ENCODE data around the gene LY86. TPM values are rescaled to one million over a fixed set of nuclear protein-coding genes. Genes with fewer than 3 reads are reported as not detected.

Gene LY86
- polyA plus RNA-seq, 1 of the 3 experiments (the other 2 are of a cell fraction): not detected

- Histone ChIP-seq H3K79me2 (ENCODE audit: insufficient read depth) (no peaks in the 10 kb centered on the region), H3K9me2 (no peaks in the 10 kb centered on the region), H3K4me2 (no peak overlapping the region), H3K4me1 (ENCODE audit: control insufficient read depth in 1 of 2, insufficient read depth in 2 of 2, low read depth in 1 of 2, low read length in 1 of 2) (no peaks in the 10 kb centered on the region), H3K27ac (ENCODE audit: low read depth in 2 of 2, low read length in 1 of 2) (no peak overlapping the region), H3K36me3 (replicated peaks in 1 of 2; ENCODE audit: control insufficient read depth in 1 of 2, insufficient read depth in 2 of 2, low read length in 1 of 2) (no peaks in the 10 kb centered on the region), H4K20me1 (ENCODE audit: insufficient read depth) (no peaks in the 10 kb centered on the region), H2AFZ (ENCODE audit: low read depth) (no peak overlapping the region), H3F3A (replicated peaks; ENCODE audit: insufficient read depth) (no peaks in the 10 kb centered on the region), H3K9ac (no peak overlapping the region), H3K9me3 (no peaks in the 10 kb centered on the region), H3K4me3 (ENCODE audit: low read depth in 2 of 2, low read length in 1 of 2) (no peak overlapping the region), H3K27me3 (ENCODE audit: insufficient read depth) (no peaks in the 10 kb centered on the region)
- no peak for DNase-seq
- WGBS (ENCODE audit: low lambda C conversion rate): 55% methylated on average over 4 of the region's 4 CpGs
- CTCF ChIA-PET: no interaction called here
- POLR2A ChIA-PET: no interaction called here
- TF ChIP-seq GATA2 (CRISPR knock-in tag; IDR thresholded peaks at IDR 0.05) (no peak), NFIC (IDR thresholded peaks at IDR 0.05; ENCODE audit: borderline replicate concordance) (no peak), USF2 (IDR thresholded peaks at IDR 0.05; ENCODE audit: borderline replicate concordance, low read depth, low read length) (no peak), FOSL2 (IDR thresholded peaks at IDR 0.05; ENCODE audit: borderline replicate concordance, low read depth) (no peak), SMC3 (IDR thresholded peaks at IDR 0.05; ENCODE audit: low read depth, low read length) (no peak), NRF1 (IDR thresholded peaks at IDR 0.05; ENCODE audit: low read depth, low read length) (no peak), SIN3A (IDR thresholded peaks at IDR 0.05; ENCODE audit: borderline replicate concordance, low read depth, low read length) (no peak)
Observed at GRCh38 chr6:6639572-6639971, 51.1 kb downstream of the LY86 start.

- CTCF ChIA-PET: no interaction called here
- POLR2A ChIA-PET: no interaction called here
- 29% methylated on average over 4 of the region's 4 CpGs for WGBS (ENCODE audit: low lambda C conversion rate)
- Histone ChIP-seq H3K9me3 (no peaks in the 10 kb centered on the region), H3K79me2 (ENCODE audit: insufficient read depth) (no peaks in the 10 kb centered on the region), H3K27ac (ENCODE audit: low read depth in 2 of 2, low read length in 1 of 2) (no peak overlapping the region), H2AFZ (ENCODE audit: low read depth) (no peak overlapping the region), H3K9ac (no peak overlapping the region), H3K4me1 (ENCODE audit: control insufficient read depth in 1 of 2, insufficient read depth in 2 of 2, low read depth in 1 of 2, low read length in 1 of 2) (no peaks in the 10 kb centered on the region), H3K4me2 (no peak overlapping the region), H4K20me1 (ENCODE audit: insufficient read depth) (no peaks in the 10 kb centered on the region), H3K27me3 (ENCODE audit: insufficient read depth) (no peaks in the 10 kb centered on the region), H3K4me3 (ENCODE audit: low read depth in 2 of 2, low read length in 1 of 2) (no peak overlapping the region), H3K36me3 (replicated peaks in 1 of 2; ENCODE audit: control insufficient read depth in 1 of 2, insufficient read depth in 2 of 2, low read length in 1 of 2) (no peaks in the 10 kb centered on the region), H3F3A (replicated peaks; ENCODE audit: insufficient read depth) (no peaks in the 10 kb centered on the region), H3K9me2 (no peaks in the 10 kb centered on the region)
- TF ChIP-seq FOXM1 (IDR thresholded peaks at IDR 0.05; ENCODE audit: low read depth) (no peak), TEAD4 (IDR thresholded peaks at IDR 0.05; ENCODE audit: borderline replicate concordance, insufficient read depth) (no peak), MXI1 (IDR thresholded peaks at IDR 0.05; ENCODE audit: low read depth, low read length) (no peak), GABPA (IDR thresholded peaks at IDR 0.05; ENCODE audit: low read depth) (no peak), POLR2AphosphoS5 (IDR thresholded peaks at IDR 0.05; ENCODE audit: low read depth, low read length) (no peak), FOXJ3 (CRISPR knock-in tag; IDR thresholded peaks at IDR 0.05) (no peak), MEF2A (IDR thresholded peaks at IDR 0.05; ENCODE audit: borderline replicate concordance, low read depth) (no peak), TCF12 (IDR thresholded peaks at IDR 0.05) (no peak), RFX5 (IDR thresholded peaks at IDR 0.05; ENCODE audit: low read length) (no peak), PBX3 (IDR thresholded peaks at IDR 0.05) (no peak), NRF1 (IDR thresholded peaks at IDR 0.05; ENCODE audit: low read depth, low read length) (no peak)
- no peak for DNase-seq
Observed at GRCh38 chr6:6640926-6641325, 52.4 kb downstream of the LY86 start.
